Ovary (tissue), 9 donors: ENCODE measurements around the gene USP4. TPM values are rescaled to one million over a fixed set of nuclear protein-coding genes. Genes with fewer than 3 reads are reported as not detected.

ENCODE experiments used
- DNase-seq, 5 donors: peaks; one replicate each; pipeline ENCODE4 v3.0.0-alpha.2; 2019 to 2020
- H3K27ac ChIP-seq, 2 donors: fragments of 200-600 bp; one replicate each; pipeline versions ENCODE4 v1.5.1 to v1.8.0; 2019 to 2022
- H3K27me3 ChIP-seq: fragments of 200-600 bp; one replicate; pipeline ENCODE4 v1.8.0; 2022
- H3K36me3 ChIP-seq: fragments of 200-600 bp; sonication (generic); one replicate; pipeline ENCODE4 v1.5.1; 2019
- H3K4me1 ChIP-seq: one replicate; pipeline ENCODE4 v1.8.1; 2013; ENCODE audit warnings: mild to moderate bottlenecking, moderate library complexity; ENCODE audit not compliant: insufficient read depth
- H3K4me3 ChIP-seq: fragments of 200-600 bp; sonication (generic); one replicate; pipeline ENCODE4 v1.5.1; 2017
- H3K9me3 ChIP-seq, 2 donors: fragments of 200-600 bp in 1 of 2; sonication (generic) in 1 of 2; one replicate each; pipeline versions ENCODE4 v1.5.1 to v1.8.1; 2013 to 2019; ENCODE audit warnings: mild to moderate bottlenecking in 1 of 2, moderate library complexity in 1 of 2
- EP300 ChIP-seq: sonication (generic); formaldehyde crosslinking; IDR thresholded peaks from one replicate; pipeline ENCODE4 v1.6.1; 2017; ENCODE audit warnings: antibody characterized with exemption
- POLR2A ChIP-seq: fragments of 450-650 bp; IDR thresholded peaks from one replicate; pipeline ENCODE4 v1.6.1; 2017; ENCODE audit warnings: antibody characterized with exemption, mild to moderate bottlenecking, moderate library complexity
- WGBS, 3 donors: extraction: QIAGEN DNeasy Blood & Tissue Kit in 1 of 3; methylation state at CpG; one replicate each; pipeline versions ENCODE4 v1.1.5 to v1.1.7; 2013 to 2017; 5-methylcytosine and 5-hydroxymethylcytosine counted together
- intact Hi-C, 4 donors: fragments of 100-400 bp; cut with DNase I; formaldehyde crosslinking; loops; one replicate each; pipeline versions ENCODE4 v1.11.0 to v1.15.1; 2022 to 2023
- polyA plus RNA-seq, 2 donors: library from polyadenylated mRNA; stranded (reverse); fragments of 200-250 nt in 1 of 2; fragments of 350-450 nt in 1 of 2; fragmentation: Illumina TruSeq in 1 of 2; extraction: RNeasy Lipid Tissue Mini Kit (QIAGEN cat#74804) in 1 of 2; gene quantifications; one replicate each; pipeline ENCODE4 v1.2.3, GENCODE V29; 2013 to 2014
- total RNA-seq, 7 donors: library from RNA; depleted of rRNA in 2 of 7; stranded (reverse); fragments of >200 nt in 2 of 7; fragmentation: NEBNext Ultra II Directional in 3 of 7; extraction: Animal tissue kit (Norgen Biotek cat#: 25700) in 3 of 7; gene quantifications; one replicate each; pipeline versions ENCODE4 v1.1.0 to v1.2.4, GENCODE V29; 2016 to 2023
- TF ChIP-seq, protein P1 (sequence below), 3 donors: fragments of 450-650 bp in 2 of 3; fragments of 200-600 bp in 1 of 3; IDR thresholded peaks; one replicate each; pipeline versions ENCODE4 v1.5.1 to v1.8.0; 2016 to 2022; ENCODE audit warnings: antibody characterized with exemption in 3 of 3, mild to moderate bottlenecking in 1 of 3
- donor health status: DM: no; HTN: no; CAD: no; lungs with moderate emphysema.
- donor health status: DM: no; HTN: no; CAD: no.
- donor health status: Bipolar disorder and iron deficiency.
- donor health status: DM: yes; HTN: yes; CAD: no.
- donor health status: DM: no; HTN: no; CAD: no.
- donor health status: DM: yes; HTN: yes; CAD: no.

The USP4 gene
- total and polyA plus RNA-seq, 9 donors = 12.5 to 76.5 (median 52.5) TPM

GRCh38 chr3:49346797-49347251, 7.0 kb upstream of the USP4 start:
- DNase-seq = no peak
- no peak overlapping the region for H3K27ac ChIP-seq
- no peaks in the 10 kb centered on the region for H3K27me3 ChIP-seq
- H3K9me3 ChIP-seq = no peaks in the 10 kb centered on the region
- H3K36me3 ChIP-seq = no peaks in the 10 kb centered on the region
- intact Hi-C loops = loop anchor here in 1 of 4 donors (10.0 kb wide), 1 partner anchor 98 kb away; no protein-coding TSS in a partner anchor
- H3K4me3 ChIP-seq = no peak overlapping the region
- WGBS, 3 donors = 81 to 89% (median 87%) methylated on average over 6 of the region's 6 CpGs
- H3K4me1 ChIP-seq = no peaks in the 10 kb centered on the region
- TF ChIP-seq POLR2A (no peak), EP300 (no peak)
- TF ChIP-seq, protein P1, sequence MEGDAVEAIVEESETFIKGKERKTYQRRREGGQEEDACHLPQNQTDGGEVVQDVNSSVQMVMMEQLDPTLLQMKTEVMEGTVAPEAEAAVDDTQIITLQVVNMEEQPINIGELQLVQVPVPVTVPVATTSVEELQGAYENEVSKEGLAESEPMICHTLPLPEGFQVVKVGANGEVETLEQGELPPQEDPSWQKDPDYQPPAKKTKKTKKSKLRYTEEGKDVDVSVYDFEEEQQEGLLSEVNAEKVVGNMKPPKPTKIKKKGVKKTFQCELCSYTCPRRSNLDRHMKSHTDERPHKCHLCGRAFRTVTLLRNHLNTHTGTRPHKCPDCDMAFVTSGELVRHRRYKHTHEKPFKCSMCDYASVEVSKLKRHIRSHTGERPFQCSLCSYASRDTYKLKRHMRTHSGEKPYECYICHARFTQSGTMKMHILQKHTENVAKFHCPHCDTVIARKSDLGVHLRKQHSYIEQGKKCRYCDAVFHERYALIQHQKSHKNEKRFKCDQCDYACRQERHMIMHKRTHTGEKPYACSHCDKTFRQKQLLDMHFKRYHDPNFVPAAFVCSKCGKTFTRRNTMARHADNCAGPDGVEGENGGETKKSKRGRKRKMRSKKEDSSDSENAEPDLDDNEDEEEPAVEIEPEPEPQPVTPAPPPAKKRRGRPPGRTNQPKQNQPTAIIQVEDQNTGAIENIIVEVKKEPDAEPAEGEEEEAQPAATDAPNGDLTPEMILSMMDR (IDR thresholded peaks at IDR 0.05) = no peak

DNA sequence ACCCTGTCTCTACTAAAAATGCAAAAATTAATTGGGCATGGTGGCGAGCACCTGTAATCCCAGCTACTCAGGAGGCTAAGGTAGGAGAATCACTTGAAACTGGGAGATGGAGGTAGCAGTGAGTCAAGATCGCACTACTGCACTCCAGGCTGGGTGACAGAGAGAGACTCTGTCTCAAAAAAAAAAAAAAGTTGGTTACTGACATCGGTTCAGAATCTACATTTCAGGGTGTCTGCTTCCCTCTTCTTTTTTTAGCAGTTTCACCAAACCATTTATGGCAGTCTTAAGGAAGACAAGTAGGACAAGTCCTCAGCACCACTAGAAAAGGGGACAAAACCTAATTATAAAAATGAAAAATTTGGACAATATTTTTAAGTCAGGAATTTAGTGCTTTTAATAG, 3.3 kb upstream of the USP4 start:
- WGBS, 3 donors = 84 to 91% (median 86%) methylated on average over 3 of the region's 3 CpGs
- Histone ChIP-seq H3K27ac (no peak overlapping the region), H3K36me3 (no peaks in the 10 kb centered on the region), H3K27me3 (no peaks in the 10 kb centered on the region), H3K4me3 (no peak overlapping the region), H3K9me3 (no peaks in the 10 kb centered on the region), H3K4me1 (peaks cover 5% of the 10 kb centered on the region)
- TF ChIP-seq, protein P1 (IDR thresholded peaks at IDR 0.05) = no peak
- TF ChIP-seq EP300 = no peak
- no peak for DNase-seq
- intact Hi-C loops = loop anchor here in 2 of 4 donors (5.0 to 10.0 kb wide), 2 partner anchors 102 to 171 kb away; partner anchors contain the start of gene KLHDC8B (in 1 of the 2)

DNA sequence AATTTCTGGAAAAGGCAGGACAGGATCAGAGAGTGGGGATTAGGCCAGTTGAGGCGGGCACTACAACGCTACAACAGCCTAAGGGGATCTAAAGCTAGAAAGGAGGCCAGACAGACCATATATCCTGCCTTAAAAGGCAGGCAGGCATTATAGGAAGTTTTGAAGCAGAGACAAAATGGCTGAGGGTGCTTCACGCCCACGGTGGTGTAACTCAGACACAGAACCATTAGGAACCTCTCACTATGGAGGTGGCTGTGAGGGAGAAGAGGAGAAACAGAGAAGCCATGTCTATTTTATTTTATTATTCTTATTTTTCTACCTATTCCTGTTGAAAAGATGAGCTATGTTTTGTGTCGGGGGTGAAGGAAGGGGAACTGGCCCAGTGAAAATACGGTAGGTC, 2.1 kb upstream of the USP4 start:
- intact Hi-C loops = loop anchor here in 3 of 4 donors (2.0 to 10.0 kb wide), 3 partner anchors 103 to 175 kb away; partner anchors contain the start of genes CCDC71 (in 1 of the 3) and KLHDC8B (in 1 of the 3)
- H3K36me3 ChIP-seq = no peaks in the 10 kb centered on the region
- 88 to 93% (median 92%) methylated on average over 6 of the region's 6 CpGs for WGBS, 3 donors

DNA sequence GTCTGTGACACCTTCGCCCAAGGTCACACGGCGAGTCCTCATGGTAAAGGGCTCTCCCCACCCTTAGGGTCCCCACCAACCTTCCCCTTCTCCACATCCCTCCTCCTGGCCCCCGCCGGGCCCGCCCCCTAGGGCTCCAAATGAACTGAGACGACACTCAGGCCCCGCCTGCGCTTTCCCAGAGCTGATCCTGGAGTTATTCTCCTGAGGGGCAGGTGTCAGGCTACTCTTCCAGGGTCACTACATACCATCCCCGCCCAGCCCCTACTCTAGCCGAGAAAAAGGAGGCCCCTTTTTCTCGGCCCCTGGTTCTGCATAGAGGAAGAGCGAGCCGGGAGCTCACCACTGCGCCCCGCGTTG, 292 bp downstream of the USP4 start:
- TF ChIP-seq POLR2A (no peak), EP300 (no peak)
- TF ChIP-seq, protein P1 (IDR thresholded peaks at IDR 0.05) = no peak
- 0 to 2% (median 1%) methylated on average over 17 of the region's 17 CpGs for WGBS, 3 donors
- no peaks in the 10 kb centered on the region for H3K27me3 ChIP-seq
- H3K4me3 ChIP-seq = peak overlapping the region; percentile 92
- intact Hi-C loops = loop anchor here in 1 of 4 donors (10.0 kb wide), 1 partner anchor 105 kb away; no protein-coding TSS in a partner anchor
- H3K9me3 ChIP-seq = no peaks in the 10 kb centered on the region
- DNase-seq = peak in 4 of 5 donors; percentile 22 to 56 (median 44)
- peaks cover 5% of the 10 kb centered on the region for H3K4me1 ChIP-seq
- no peaks in the 10 kb centered on the region for H3K36me3 ChIP-seq
- peak overlapping the region; percentile 40 to 92 for H3K27ac ChIP-seq

More for the DNA sequence above, 2.1 kb upstream of the USP4 start:
- Histone ChIP-seq H3K27ac (no peak overlapping the region), H3K9me3 (no peaks in the 10 kb centered on the region), H3K4me3 (no peak overlapping the region), H3K4me1 (peaks cover 5% of the 10 kb centered on the region), H3K27me3 (no peaks in the 10 kb centered on the region)
- no peak for DNase-seq
- TF ChIP-seq, protein P1 (IDR thresholded peaks at IDR 0.05) = no peak
- TF ChIP-seq POLR2A (no peak), EP300 (no peak)
